Calu3 (cell line): ENCODE data around the gene ZNF554. TPM values are rescaled to one million over a fixed set of nuclear protein-coding genes. Genes with fewer than 3 reads are reported as not detected.
A peak's percentile ranks its signal among the peaks of the same experiment; 100 is the strongest.

Source experiments
- BruUV-seq: library from RNA; stranded (reverse); fragments of 400-500 nt; replicated peaks from 2 replicates; lab custom pipeline; 2021; lab: Mats Ljungman, UMichigan
- CTCF ChIA-PET: fragments of 300-600 bp; sonication (Branson Sonifier 250); formaldehyde crosslinking; loops from one replicate; lab custom pipeline; 2022; ENCODE audit warnings: antibody characterized with exemption; lab: Charles Lee
- DNase-seq: peaks from one replicate; pipeline ENCODE4 v3.0.0; 2022
- H3K27ac Mint-ChIP-seq: one replicate; pipeline ENCODE4 v1.8.0; 2022; ENCODE audit warnings: mixed read lengths; ENCODE audit not compliant: unreplicated experiment
- H3K27me3 Mint-ChIP-seq: one replicate; pipeline ENCODE4 v1.8.0; 2022; ENCODE audit warnings: mixed read lengths; ENCODE audit not compliant: unreplicated experiment
- H3K36me3 Mint-ChIP-seq: one replicate; pipeline ENCODE4 v1.8.0; 2022; ENCODE audit warnings: mild to moderate bottlenecking, moderate library complexity, mixed read lengths; ENCODE audit not compliant: insufficient read depth, unreplicated experiment
- H3K4me1 Mint-ChIP-seq: one replicate; pipeline ENCODE4 v1.8.0; 2022; ENCODE audit warnings: mild to moderate bottlenecking, low read depth, mixed read lengths; ENCODE audit not compliant: unreplicated experiment
- H3K4me3 Mint-ChIP-seq: one replicate; pipeline ENCODE4 v1.8.0; 2022; ENCODE audit warnings: mild to moderate bottlenecking, low read depth, moderate library complexity, mixed read lengths; ENCODE audit not compliant: unreplicated experiment
- H3K9me3 Mint-ChIP-seq: one replicate; pipeline ENCODE4 v1.8.0; 2022; ENCODE audit warnings: low read depth, mixed read lengths; ENCODE audit not compliant: unreplicated experiment
- CTCF ChIP-seq: fragments of 200-600 bp; IDR thresholded peaks from one replicate; pipeline ENCODE4 v1.8.0; 2022; ENCODE audit warnings: antibody characterized with exemption; ENCODE audit not compliant: unreplicated experiment
- intact Hi-C: fragments of 100-400 bp; cut with micrococcal nuclease; formaldehyde crosslinking; loops from one replicate; pipeline ENCODE4 v1.10.0; 2022; ENCODE audit not compliant: unreplicated experiment
- total RNA-seq: library from RNA; stranded (reverse); gene quantifications from 2 replicates; pipeline ENCODE4 v1.2.3, GENCODE V29; 2022

ZNF554 gene
- total RNA-seq, 1 experiment from 2014 or later: 4.9 TPM

- no peaks in the 10 kb centered on the region for H3K9me3 Mint-ChIP-seq
- CTCF ChIA-PET: no interaction called here
- no peak for TF ChIP-seq CTCF
- no peaks in the 10 kb centered on the region for H3K27me3 Mint-ChIP-seq
- no peak for DNase-seq
- H3K27ac Mint-ChIP-seq: no peak overlapping the region
- BruUV-seq: no TSS peak
- H3K4me3 Mint-ChIP-seq: no peak overlapping the region
- H3K36me3 Mint-ChIP-seq: peaks cover 27% of the 10 kb centered on the region
- H3K4me1 Mint-ChIP-seq: peaks cover 14% of the 10 kb centered on the region
- intact Hi-C loops: no loop called here
These were observed 40.4 kb upstream of the ZNF554 start for GRCh38 chr19:2779121-2779740.

- no peak overlapping the region for H3K4me3 Mint-ChIP-seq
- no peaks in the 10 kb centered on the region for H3K9me3 Mint-ChIP-seq
- intact Hi-C loops: no loop called here
These were observed 39.4 kb upstream of the ZNF554 start for GRCh38 chr19:2780284-2780683.

GRCh38 chr19:2782329-2782935 lies 37.2 kb upstream of the ZNF554 start:
- intact Hi-C loops: no loop called here
- peaks cover 14% of the 10 kb centered on the region for H3K4me1 Mint-ChIP-seq
- no peak for TF ChIP-seq CTCF
- peak overlapping the region; percentile 75 for H3K4me3 Mint-ChIP-seq
- CTCF ChIA-PET: no interaction called here
- no peak for DNase-seq
- H3K9me3 Mint-ChIP-seq: no peaks in the 10 kb centered on the region
- H3K36me3 Mint-ChIP-seq: peaks cover 47% of the 10 kb centered on the region
- H3K27ac Mint-ChIP-seq: peak overlapping the region; percentile 84
- TSS peak; percentile 67 for BruUV-seq
- no peaks in the 10 kb centered on the region for H3K27me3 Mint-ChIP-seq

More at GRCh38 chr19:2780284-2780683, 39.4 kb upstream of the ZNF554 start:
- Mint-ChIP-seq H3K4me1 (peaks cover 14% of the 10 kb centered on the region), H3K27ac (no peak overlapping the region), H3K36me3 (peaks cover 34% of the 10 kb centered on the region), H3K27me3 (no peaks in the 10 kb centered on the region)
- no peak for DNase-seq
- CTCF ChIA-PET: no interaction called here
- BruUV-seq: no TSS peak
- TF ChIP-seq CTCF: no peak

- intact Hi-C loops: no loop called here
- Mint-ChIP-seq H3K4me3 (peak within 1 kb of the TSS; percentile 75), H3K4me1 (peaks cover 14% of the 10 kb centered on the region), H3K27ac (peak within 1 kb of the TSS; percentile 84), H3K27me3 (no peaks in the 10 kb centered on the region), H3K9me3 (no peaks in the 10 kb centered on the region), H3K36me3 (peaks cover 47% of the 10 kb centered on the region)
- no TSS peak for BruUV-seq
- CTCF ChIA-PET: interaction anchor here (0.5 to 1.1 kb wide), 3 partner anchors 104 to 627 kb away, joined by 3 to 4 read pairs (median 3); no protein-coding TSS in a partner anchor
- TF ChIP-seq CTCF: no peak
- peak; percentile 93 for DNase-seq
These were observed 36.5 kb upstream of the ZNF554 start, which contains the start of gene SGTA for GRCh38 chr19:2782936-2783780. Gene SGTA, minus strand, starts transcription at chr19:2783273. Its CDS starts 14,205 bp downstream, at chr19:2769068.
